ENCODE results near the gene ADM5.

ADM5 gene

DNA sequence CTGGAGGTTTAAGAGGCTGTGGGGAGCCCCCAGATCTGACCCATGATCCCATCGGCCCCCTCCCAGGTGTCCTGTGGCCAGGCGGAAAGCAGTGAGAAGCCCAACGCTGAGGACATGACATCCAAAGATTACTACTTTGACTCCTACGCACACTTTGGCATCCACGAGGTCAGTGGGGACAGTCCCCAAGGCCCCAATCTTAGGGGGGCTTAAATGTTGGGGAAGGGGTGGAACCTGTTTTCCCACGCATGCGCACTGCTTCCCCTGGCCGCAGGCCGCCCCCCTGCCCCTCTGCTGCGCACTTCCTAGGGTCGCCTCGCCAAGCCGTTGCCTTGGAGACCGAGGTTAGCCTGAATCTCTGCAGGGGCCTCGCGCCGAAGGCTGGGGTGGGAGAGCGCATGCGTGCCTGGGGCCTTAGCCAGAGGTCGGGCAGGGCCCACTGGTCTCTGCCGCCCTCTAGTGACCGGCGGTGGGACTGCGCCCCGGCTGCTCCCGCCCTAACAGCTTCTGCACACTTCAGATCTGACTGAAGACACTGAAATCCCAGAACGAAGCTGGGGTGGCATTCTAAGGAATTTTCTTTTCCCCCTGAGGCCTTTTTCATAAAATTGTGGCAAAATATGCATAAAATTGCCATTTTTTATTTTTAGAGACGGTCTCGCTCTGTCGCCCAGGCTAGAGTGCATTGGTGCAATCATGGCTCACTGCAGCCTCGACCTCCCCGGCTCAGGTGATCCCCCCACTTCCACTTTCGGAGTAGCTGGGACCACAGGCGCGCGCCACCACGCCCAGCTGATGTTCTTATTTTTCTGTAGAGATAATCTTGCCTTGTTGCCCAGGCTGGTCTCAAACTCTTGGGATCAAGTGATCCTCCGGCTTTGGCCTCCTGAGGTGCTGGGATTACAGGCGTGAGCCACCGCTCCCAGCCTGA, 8.7 kb upstream of the ADM5 start:
- DNase-seq, result peak; percentile 97 to 99

GRCh38 chr19:49681830-49682229, 7.6 kb upstream of the ADM5 start:
- no peak for DNase-seq

DNA sequence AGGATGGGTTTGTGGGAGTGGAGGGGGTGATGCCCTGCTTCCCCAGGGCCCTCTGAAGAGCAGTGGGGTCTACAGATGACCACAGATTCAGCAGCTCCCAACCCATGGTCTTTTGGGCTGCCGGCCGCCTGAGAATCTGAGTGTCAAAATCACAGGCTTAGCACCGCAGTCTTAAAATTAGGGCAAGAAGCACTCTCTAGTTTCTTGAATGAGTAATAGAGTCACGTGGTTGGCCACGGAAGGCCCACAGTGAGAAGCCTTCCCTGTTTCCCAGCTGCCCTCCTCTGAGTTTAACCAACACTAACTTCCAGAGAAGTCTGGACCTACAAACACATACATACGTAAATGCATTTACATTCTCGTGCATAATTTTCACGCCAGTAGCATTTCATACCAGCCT, 7.1 kb upstream of the ADM5 start:
- no peak for DNase-seq

DNA sequence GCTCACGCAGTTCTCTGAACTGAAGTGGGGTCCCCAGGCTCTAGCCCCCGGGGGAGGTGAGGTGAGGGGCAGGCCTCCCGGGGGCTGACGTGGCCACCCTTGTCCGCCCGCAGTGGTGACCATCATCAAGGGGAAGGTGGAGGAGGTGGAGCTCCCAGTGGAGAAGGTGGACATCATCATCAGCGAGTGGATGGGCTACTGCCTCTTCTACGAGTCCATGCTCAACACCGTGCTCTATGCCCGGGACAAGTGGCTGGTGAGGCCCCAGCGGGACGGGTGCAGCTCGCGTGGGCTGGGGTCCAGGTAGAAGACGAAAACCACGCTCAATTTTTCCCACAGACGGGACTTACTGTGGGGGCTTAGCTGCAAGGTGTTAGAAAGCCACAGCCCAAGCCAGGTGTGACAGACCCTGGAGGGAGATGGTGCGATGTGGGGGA, 5.6 kb upstream of the ADM5 start:
- DNase-seq, result no peak

DNA sequence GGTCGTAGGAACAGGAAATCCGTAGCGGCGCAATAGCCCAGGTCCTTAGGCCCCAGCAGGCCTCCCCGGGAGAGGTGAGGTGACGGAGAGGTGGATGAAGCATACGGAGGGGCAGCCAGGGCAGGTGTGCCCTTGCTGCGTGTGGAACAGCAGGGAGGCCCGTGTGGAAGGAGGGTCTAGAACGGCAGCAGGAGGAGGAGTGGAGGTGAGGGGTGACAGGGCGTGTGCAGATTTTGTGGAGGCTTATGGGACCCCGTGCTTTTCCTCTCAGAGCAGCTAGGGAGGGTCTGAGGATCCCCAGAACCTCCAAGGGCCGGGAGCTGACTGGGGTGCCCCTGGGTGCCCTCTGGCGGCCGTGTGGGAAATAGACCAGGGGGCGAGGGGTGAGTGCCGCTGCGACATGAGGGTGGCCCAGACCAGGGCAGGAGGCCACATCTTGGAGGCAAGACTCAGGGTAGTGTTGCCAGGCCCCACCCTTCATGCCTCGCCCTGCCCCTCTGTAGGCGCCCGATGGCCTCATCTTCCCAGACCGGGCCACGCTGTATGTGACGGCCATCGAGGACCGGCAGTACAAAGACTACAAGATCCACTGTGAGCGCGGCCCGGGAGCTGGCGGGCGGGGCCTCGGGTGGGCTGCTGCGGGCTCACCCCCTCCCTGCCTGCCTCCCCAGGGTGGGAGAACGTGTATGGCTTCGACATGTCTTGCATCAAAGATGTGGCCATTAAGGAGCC, 5.0 kb upstream of the ADM5 start:
- DNase-seq, result no peak

GRCh38 chr19:49684983-49685553, 4.3 kb upstream of the ADM5 start:
- no peak for DNase-seq

- DNase-seq, result no peak
Measured at GRCh38 chr19:49685845-49686332, 3.5 kb upstream of the ADM5 start.

- DNase-seq, result no peak
Measured at GRCh38 chr19:49686503-49687088, 2.8 kb upstream of the ADM5 start.

GRCh38 chr19:49687150-49687549, 2.2 kb upstream of the ADM5 start:
- DNase-seq, result no peak

DNA sequence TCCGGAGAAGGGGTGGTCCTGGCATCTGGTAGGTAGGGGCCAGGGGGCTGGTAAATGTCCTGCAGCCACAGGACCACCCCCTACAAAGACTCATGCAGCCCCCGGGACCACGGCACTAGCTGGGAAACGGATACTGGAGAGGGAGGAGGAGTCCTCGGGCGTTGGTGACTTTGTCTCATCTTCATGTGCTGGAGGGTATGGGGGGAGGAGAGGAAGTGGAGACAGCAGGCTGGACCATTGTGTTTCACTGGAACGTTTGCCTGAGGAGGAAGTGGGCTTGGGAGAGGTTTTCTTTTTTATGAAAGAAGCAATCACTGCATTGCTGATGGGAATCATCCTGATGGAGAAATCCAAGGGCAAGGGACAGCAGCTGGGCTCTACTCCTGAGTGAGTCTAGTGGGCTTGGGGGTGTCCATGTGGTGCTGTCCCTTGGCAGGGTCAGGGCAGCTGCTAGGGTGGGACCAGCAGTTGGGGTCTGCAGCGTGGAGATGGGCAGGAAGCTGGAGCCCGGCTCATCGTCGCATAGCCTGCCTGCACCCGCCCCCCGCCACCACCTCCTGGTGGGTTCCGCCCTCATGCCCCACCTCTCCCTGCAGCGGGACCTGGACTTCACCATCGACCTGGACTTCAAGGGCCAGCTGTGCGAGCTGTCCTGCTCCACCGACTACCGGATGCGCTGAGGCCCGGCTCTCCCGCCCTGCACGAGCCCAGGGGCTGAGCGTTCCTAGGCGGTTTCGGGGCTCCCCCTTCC, 1.7 kb upstream of the ADM5 start:
- no peak for DNase-seq

DNA sequence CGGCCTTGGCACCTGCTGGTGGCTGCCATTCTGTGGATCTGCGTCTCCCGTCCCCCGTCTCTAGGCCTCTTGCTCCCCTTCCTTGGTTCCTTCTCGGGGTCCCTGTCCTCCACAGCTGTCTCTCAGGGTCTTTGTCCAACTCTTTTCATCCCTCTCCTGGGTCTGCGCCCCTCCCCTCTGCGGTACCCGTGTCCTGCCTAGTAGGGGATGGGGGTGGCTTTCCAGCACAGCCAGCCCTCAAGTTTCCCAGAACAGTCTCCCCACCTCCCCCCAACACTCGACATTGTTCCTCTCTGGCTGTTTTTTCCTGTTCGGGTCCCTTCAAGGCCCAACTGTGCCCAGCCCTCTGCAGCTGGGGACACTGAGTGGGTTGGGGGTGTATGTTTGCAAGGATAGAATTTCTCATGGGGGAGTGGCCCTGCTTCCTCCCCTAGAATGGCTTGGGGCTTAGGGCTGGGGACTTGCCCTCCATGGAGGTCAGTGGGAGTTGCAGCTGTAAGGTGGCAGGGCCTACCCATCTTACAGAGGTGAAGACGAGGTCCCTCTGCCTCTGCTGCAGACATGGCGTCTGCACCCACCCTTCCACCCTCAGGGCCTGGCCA, 762 bp upstream of the ADM5 start:
- DNase-seq, result no peak

GRCh38 chr19:49690079-49690655, 773 bp downstream of the ADM5 start:
- DNase-seq, result no peak

GRCh38 chr19:49690656-49691242, 1.4 kb downstream of the ADM5 start, which contains the start of gene CPT1C:
TSS of gene CPT1C (plus strand) at chr19:49691116. CDS start at chr19:49692253, 1,137 bp downstream.
- DNase-seq, result peak; percentile 51 to 55

- DNase-seq, result peak in 1 of 2 donors; percentile 36
Measured at GRCh38 chr19:49691243-49692146, 2.1 kb downstream of the ADM5 start.

DNA sequence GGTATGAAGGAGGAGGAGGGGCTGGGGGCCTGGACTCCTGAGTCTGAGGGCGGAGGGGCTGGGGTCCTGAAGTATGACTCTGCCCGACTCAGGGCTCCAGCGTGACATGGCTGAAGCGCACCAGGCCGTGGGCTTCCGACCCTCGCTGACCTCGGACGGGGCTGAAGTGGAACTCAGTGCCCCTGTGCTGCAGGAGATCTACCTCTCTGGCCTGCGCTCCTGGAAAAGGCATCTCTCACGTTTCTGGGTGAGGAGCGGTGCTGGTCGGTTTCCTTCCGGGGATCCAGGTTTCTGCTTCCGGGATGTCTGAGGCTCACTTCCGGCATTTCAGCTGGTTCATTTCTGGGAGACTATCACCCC, 2.7 kb downstream of the ADM5 start:
- no peak for DNase-seq

GRCh38 chr19:49696115-49696514, 6.7 kb downstream of the ADM5 start:
- DNase-seq, result no peak

- DNase-seq, result no peak
Measured at GRCh38 chr19:49696865-49697264, 7.5 kb downstream of the ADM5 start.

DNA sequence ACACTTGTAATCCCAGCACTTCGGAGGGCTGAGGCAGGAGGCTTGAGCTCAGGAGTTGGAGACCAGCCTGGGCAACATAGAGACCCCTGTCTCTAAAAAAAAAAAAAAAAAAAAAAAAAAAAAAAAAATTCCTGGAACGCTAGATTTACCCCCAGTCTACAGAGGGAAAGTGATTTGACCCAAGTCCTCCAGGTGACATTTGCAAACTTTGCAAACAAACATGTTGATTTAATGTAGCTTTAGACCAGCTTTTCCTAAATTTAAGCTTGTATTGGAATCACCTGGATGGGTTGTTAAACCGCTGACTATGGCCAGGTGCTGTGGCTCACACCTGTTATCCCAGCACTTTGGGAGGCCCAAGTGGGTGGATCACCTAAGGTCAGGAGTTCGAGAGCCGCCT, 10.0 kb downstream of the ADM5 start:
- DNase-seq, result no peak

- no peak for DNase-seq
Measured at GRCh38 chr19:49700563-49700962, 11.2 kb downstream of the ADM5 start.

DNA sequence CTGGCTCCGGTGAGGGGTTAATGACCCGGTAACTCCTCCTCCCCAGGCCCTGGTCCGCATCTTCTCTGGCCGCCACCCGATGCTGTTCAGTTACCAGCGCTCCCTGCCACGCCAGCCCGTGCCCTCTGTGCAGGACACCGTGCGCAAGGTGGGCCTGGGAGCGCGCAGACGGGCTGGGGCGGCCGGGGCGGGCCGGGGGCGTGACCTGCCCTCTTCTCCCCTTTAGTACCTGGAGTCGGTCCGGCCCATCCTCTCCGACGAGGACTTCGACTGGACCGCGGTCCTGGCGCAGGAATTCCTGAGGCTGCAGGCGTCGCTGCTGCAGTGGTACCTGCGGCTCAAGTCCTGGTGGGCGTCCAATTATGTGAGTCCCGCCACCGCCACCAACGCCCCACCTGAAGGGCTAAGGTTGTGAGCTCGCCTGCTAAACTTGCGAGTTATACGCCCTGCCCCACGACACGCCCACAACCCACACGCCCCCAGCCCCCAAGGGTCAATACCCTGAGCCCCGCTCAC, 11.9 kb downstream of the ADM5 start:
- DNase-seq, result no peak

All from stimulated activated CD4-positive, alpha-beta T cell treated with anti-CD3 and anti-CD28 coated beads, Interleukin-2, amount 100 ng/mL, for 48 hours (primary cell).